GM18507 (cell line): Measurements from ENCODE around the gene MED12L.
A peak's percentile ranks its signal among the peaks of the same experiment; 100 is the strongest.
"Not testable (repeated sequence)": the region's sequence is repeated elsewhere in the genome, so short reads cannot be mapped to it uniquely, and the experiment has no call there.

Experiments
- DNase-seq: peaks from one replicate; pipeline ENCODE4 v3.0.0; 2011; ENCODE audit warnings: low read depth; ENCODE audit not compliant: insufficient read length; ENCODE audit errors: extremely low spot score
- FAIRE-seq: peaks from 2 replicates; lab custom pipeline; 2011; peaks lifted over from hg19 to GRCh38; lab: Jason Lieb, UNC

MED12L gene

GRCh38 chr3:151085227-151085888 is at the start of gene MED12L:
Gene MED12L, plus strand, starts transcription at chr3:151085664. Its CDS starts 1,263 bp downstream, at chr3:151086927.
- DNase-seq, result peak; percentile 78
- peak; percentile 63 for FAIRE-seq

- FAIRE-seq (no peak), DNase-seq (no peak)
Observed at GRCh38 chr3:151037746-151038477, 47.6 kb upstream of the MED12L start.

GRCh38 chr3:151044706-151045105 is 40.8 kb upstream of the MED12L start:
- no peak for DNase-seq
- no peak for FAIRE-seq

GRCh38 chr3:151047636-151048035 is 37.8 kb upstream of the MED12L start:
- no peak for FAIRE-seq
- no peak for DNase-seq

- DNase-seq (no peak), FAIRE-seq (peak; percentile 31)
Observed at GRCh38 chr3:151051533-151051932, 33.9 kb upstream of the MED12L start.

- DNase-seq (no peak), FAIRE-seq (no peak)
Observed at GRCh38 chr3:151052346-151052745, 33.1 kb upstream of the MED12L start.

GRCh38 chr3:151052756-151053155 is 32.7 kb upstream of the MED12L start:
- FAIRE-seq (no peak), DNase-seq (no peak)

- DNase-seq (no peak), FAIRE-seq (no peak)
Observed at GRCh38 chr3:151058740-151059139, 26.7 kb upstream of the MED12L start.

- DNase-seq, result no peak
- no peak for FAIRE-seq
Observed at GRCh38 chr3:151062611-151063010, 22.9 kb upstream of the MED12L start.

GRCh38 chr3:151067158-151067557 is 18.3 kb upstream of the MED12L start:
- no peak for FAIRE-seq
- DNase-seq, result no peak

GRCh38 chr3:151072842-151073241 is 12.6 kb upstream of the MED12L start:
- not testable (repeated sequence) for FAIRE-seq, DNase-seq

- no peak for DNase-seq
- no peak for FAIRE-seq
Observed at GRCh38 chr3:151074256-151074655, 11.2 kb upstream of the MED12L start.

GRCh38 chr3:151075869-151076562 is 9.4 kb upstream of the MED12L start:
- FAIRE-seq (no peak), DNase-seq (no peak)

- FAIRE-seq (no peak), DNase-seq (no peak)
Observed at GRCh38 chr3:151076626-151077025, 8.8 kb upstream of the MED12L start.

GRCh38 chr3:151081082-151081481 is 4.4 kb upstream of the MED12L start:
- FAIRE-seq, DNase-seq: not testable (repeated sequence)

- no peak for FAIRE-seq
Observed at GRCh38 chr3:151082880-151083838, 2.3 kb upstream of the MED12L start.

GRCh38 chr3:151084893-151085226 is 604 bp upstream of the MED12L start:
- no peak for FAIRE-seq
- no peak for DNase-seq

More at GRCh38 chr3:151082880-151083838, 2.3 kb upstream of the MED12L start:
- no peak for DNase-seq

- DNase-seq (peak; percentile 12), FAIRE-seq (no peak)
Observed at GRCh38 chr3:151085889-151086483, 522 bp downstream of the MED12L start.
